BLaER1 treated with 17β-estradiol and CSF1 and Interleukin-3, amounts not matched to agents 10 nM and 100 nM (cell line): ENCODE data around the gene PRDM16.
A peak's percentile ranks its signal among the peaks of the same experiment; 100 is the strongest.

Source experiments
- H3K27ac ChIP-seq, 11 experiments: shearing (Covaris generic); formaldehyde crosslinking; 2 replicates each; pipeline ENCODE4 v1.8.1; 2022
- H3K27me3 ChIP-seq, 11 experiments: shearing (Covaris generic); formaldehyde crosslinking; 2 replicates each; pipeline ENCODE4 v1.8.1; 2022
- H3K36me3 ChIP-seq, 11 experiments: shearing (Covaris generic); formaldehyde crosslinking; 2 replicates each; pipeline ENCODE4 v1.8.1; 2022
- H3K4me1 ChIP-seq, 10 experiments: shearing (Covaris generic); formaldehyde crosslinking; 2 replicates each; pipeline ENCODE4 v1.8.1; 2022
- H3K4me2 ChIP-seq, 11 experiments: shearing (Covaris generic); formaldehyde crosslinking; 2 replicates each; pipeline ENCODE4 v1.8.1; 2022
- H3K4me3 ChIP-seq, 10 experiments: shearing (Covaris generic); formaldehyde crosslinking; 2 replicates each; pipeline ENCODE4 v1.8.1; 2022
- H3K9ac ChIP-seq, 11 experiments: shearing (Covaris generic); formaldehyde crosslinking; 2 replicates each; pipeline ENCODE4 v1.8.1; 2022
- H3K9me3 ChIP-seq, 11 experiments: shearing (Covaris generic); formaldehyde crosslinking; replicated peaks in 1 of 11; 2 replicates each; pipeline ENCODE4 v1.8.1; 2022
- H4K20me1 ChIP-seq, 11 experiments: shearing (Covaris generic); formaldehyde crosslinking; 2 replicates each; pipeline ENCODE4 v1.8.1; 2022
- Cebpa-rat ChIP-seq, 11 experiments: shearing (Covaris generic); IDR thresholded peaks; 2 replicates each; pipeline ENCODE4 v1.8.1; 2022

The PRDM16 gene

DNA sequence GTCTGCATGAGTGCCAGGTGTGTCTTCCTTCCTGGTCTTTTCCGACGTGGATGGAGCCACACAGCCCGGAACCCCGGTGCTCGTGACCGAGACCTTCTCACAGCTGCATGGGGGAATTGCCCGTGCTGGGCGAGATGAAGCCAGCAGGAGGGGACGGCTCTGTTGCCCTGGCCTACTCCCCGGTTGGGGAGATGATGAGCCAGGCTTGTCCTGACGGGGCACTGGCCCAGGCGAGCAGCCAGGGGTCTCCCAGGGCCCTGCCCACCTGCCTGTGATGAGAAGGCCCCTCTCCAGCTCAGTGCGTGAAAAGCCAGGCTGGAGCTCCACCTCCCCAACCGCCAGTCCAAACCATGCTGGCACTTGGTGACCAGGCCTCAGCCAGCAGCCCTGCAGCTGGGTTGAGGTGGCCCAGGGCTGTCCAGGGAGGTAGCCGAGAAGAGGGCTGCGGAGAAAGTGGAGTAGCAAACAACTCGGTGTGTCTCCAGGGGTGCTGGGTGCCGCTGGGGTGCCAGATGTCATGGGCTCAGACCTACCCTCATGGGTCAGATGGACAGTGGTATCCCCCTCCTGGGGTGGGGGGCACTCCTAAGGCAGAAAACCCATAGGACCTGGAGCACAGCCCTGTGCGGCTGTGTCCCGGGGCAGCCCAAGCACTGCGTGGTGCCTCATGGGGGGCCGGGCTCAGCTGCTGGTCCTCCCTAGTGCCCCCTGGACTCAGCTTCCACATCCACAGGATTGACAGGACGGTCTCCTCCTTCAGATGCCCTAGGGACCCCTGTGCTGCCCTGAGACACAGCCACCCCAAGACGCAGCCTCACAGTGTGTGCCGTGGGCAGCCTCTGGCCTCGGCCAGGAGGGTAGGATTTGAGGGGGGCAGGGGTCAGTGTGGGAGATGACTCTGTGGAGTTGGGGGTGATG lies 26.1 kb downstream of the PRDM16 start:
- no peak for TF ChIP-seq Cebpa-rat (IDR thresholded peaks at IDR 0.05)
- Histone ChIP-seq H3K4me1 (peaks cover 4 to 49% (median 43%) of the 10 kb centered on the region in 10 experiments; a peak in 16 of 20 replicates), H3K27me3 (peaks cover 71 to 94% (median 84%) of the 10 kb centered on the region in 11 experiments), H3K4me3 (no peak overlapping the region), H4K20me1 (peaks cover 0 to 94% (median 36%) of the 10 kb centered on the region in 11 experiments; a peak in 15 of 22 replicates), H3K9me3 (no peaks in the 10 kb centered on the region), H3K27ac (no peak overlapping the region), H3K9ac (no peak overlapping the region), H3K4me2 (peak overlapping the region in 5 of 11 experiments; percentile 26 to 48 (median 41); a peak in 6 of 22 replicates), H3K36me3 (no peaks in the 10 kb centered on the region)

DNA sequence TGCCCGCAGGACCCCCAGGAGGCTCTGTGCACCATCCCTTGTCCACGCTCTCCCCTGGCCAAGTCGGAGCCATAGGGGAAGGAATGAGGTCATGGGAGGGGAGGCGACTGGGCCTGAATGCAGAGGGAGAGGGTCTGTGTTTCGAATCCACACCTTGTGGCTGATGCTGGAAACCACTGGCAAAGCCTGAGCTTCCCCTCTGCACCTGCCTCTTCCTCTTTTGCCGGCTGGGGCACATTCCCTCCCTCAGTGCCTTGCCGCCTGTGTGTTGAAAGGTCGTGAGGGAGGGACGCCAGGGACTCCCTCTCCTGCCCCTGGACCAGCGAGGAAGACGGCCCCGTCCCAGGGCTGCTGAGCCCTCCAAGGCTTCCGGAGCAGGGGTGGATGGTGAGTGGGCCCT lies 27.3 kb downstream of the PRDM16 start:
- Histone ChIP-seq H3K36me3 (no peaks in the 10 kb centered on the region), H3K4me2 (peak overlapping the region in 8 of 11 experiments; percentile 12 to 66 (median 42); a peak in 11 of 22 replicates), H3K27ac (no peak overlapping the region), H4K20me1 (peaks cover 0 to 91% (median 36%) of the 10 kb centered on the region in 11 experiments; a peak in 15 of 22 replicates), H3K27me3 (peaks cover 71 to 93% (median 85%) of the 10 kb centered on the region in 11 experiments), H3K4me3 (no peak overlapping the region), H3K9me3 (no peaks in the 10 kb centered on the region), H3K4me1 (peaks cover 4 to 49% (median 43%) of the 10 kb centered on the region in 10 experiments; a peak in 16 of 20 replicates), H3K9ac (no peak overlapping the region)
- TF ChIP-seq Cebpa-rat (IDR thresholded peaks at IDR 0.05), result no peak

DNA sequence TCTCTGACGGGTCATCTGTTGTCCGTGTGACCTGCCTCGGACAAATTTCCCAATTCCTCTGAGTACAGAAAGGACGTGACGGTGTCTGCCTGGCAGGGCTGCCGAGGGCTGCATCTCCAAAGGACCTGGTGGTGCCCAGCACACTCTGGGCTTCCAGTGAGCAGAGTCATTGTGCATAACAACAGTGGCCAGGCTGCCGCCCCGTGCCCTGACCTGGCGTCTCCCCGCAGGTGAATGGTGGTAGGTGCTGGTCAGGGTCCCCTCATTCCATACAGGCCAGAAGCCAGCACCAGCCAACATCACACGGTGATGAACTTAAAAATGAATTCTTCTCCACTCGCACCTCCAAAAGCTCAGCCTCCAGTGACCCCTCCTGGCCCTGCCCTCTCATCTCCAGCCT lies 28.2 kb downstream of the PRDM16 start:
- Histone ChIP-seq H3K4me3 (no peak overlapping the region), H3K4me1 (peaks cover 4 to 49% (median 43%) of the 10 kb centered on the region in 10 experiments; a peak in 16 of 20 replicates), H3K27ac (no peak overlapping the region), H4K20me1 (peaks cover 0 to 95% (median 36%) of the 10 kb centered on the region in 11 experiments; a peak in 15 of 22 replicates), H3K27me3 (peaks cover 71 to 91% (median 81%) of the 10 kb centered on the region in 11 experiments), H3K36me3 (no peaks in the 10 kb centered on the region), H3K9me3 (no peaks in the 10 kb centered on the region), H3K9ac (no peak overlapping the region), H3K4me2 (peak overlapping the region in 7 of 11 experiments; percentile 24 to 66 (median 37); a peak in 9 of 22 replicates)
- no peak for TF ChIP-seq Cebpa-rat (IDR thresholded peaks at IDR 0.05)

DNA sequence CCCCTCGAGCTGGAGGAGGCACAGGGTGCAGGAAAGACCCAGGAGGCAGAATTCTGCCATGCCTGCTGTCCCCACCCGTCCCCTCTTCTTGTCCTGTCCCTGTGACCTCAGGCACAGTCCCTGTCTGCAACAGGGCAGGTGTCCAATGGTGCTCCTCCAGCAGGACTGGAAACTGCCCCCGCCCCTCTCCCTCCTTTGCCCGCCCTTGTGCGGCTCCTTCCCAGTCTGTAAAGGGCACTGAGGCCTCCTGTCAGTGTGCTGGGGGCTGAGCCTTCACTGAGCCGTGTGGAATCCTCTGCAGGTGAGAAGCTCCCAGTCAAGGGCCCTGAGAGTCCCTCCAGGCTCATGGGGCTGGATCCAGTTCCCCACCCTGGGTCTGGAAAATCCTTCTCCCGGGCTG lies 28.9 kb downstream of the PRDM16 start:
- Histone ChIP-seq H3K4me2 (peak overlapping the region in 8 of 11 experiments; percentile 2 to 66 (median 36); a peak in 12 of 22 replicates), H3K27ac (no peak overlapping the region), H3K9ac (no peak overlapping the region), H3K4me1 (peaks cover 4 to 53% (median 43%) of the 10 kb centered on the region in 10 experiments; a peak in 16 of 20 replicates), H3K4me3 (no peak overlapping the region), H3K36me3 (no peaks in the 10 kb centered on the region), H3K9me3 (no peaks in the 10 kb centered on the region), H3K27me3 (peaks cover 64 to 90% (median 76%) of the 10 kb centered on the region in 11 experiments), H4K20me1 (peaks cover 0 to 97% (median 32%) of the 10 kb centered on the region in 11 experiments; a peak in 15 of 22 replicates)
- no peak for TF ChIP-seq Cebpa-rat (IDR thresholded peaks at IDR 0.05)

DNA sequence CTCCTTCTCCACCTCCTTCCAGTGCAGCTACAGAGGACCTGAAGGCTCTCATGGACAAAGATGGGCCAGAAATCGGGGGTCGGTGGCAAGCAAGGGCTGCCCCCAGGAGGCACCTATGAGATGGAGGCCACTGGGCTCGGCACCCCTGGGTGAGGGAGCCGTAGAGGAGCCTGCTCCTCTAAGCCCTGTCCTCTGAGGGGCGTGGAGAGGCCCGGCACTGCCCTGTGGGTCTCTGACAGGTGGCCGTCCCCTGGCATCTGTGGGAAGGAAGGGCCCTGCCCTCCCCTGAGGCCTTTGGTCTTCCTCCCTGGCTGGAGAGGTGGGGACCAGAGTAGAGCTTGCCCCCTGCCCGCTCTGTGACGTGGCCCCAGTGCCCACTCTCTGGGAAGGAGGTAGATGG lies 30.9 kb downstream of the PRDM16 start:
- no peak overlapping the region for H3K4me3 ChIP-seq
- H3K9ac ChIP-seq, result no peak overlapping the region
- H3K36me3 ChIP-seq, result no peaks in the 10 kb centered on the region
- H3K4me2 ChIP-seq, result no peak overlapping the region
- H3K27ac ChIP-seq, result no peak overlapping the region
- peaks cover 47 to 78% (median 61%) of the 10 kb centered on the region in 11 experiments for H3K27me3 ChIP-seq
- TF ChIP-seq Cebpa-rat (IDR thresholded peaks at IDR 0.05), result no peak
- H4K20me1 ChIP-seq, result peaks cover 0 to 79% (median 19%) of the 10 kb centered on the region in 11 experiments; a peak in 15 of 22 replicates
- H3K9me3 ChIP-seq, result no peaks in the 10 kb centered on the region
- H3K4me1 ChIP-seq, result peaks cover 0 to 48% (median 32%) of the 10 kb centered on the region in 10 experiments; a peak in 13 of 20 replicates

DNA sequence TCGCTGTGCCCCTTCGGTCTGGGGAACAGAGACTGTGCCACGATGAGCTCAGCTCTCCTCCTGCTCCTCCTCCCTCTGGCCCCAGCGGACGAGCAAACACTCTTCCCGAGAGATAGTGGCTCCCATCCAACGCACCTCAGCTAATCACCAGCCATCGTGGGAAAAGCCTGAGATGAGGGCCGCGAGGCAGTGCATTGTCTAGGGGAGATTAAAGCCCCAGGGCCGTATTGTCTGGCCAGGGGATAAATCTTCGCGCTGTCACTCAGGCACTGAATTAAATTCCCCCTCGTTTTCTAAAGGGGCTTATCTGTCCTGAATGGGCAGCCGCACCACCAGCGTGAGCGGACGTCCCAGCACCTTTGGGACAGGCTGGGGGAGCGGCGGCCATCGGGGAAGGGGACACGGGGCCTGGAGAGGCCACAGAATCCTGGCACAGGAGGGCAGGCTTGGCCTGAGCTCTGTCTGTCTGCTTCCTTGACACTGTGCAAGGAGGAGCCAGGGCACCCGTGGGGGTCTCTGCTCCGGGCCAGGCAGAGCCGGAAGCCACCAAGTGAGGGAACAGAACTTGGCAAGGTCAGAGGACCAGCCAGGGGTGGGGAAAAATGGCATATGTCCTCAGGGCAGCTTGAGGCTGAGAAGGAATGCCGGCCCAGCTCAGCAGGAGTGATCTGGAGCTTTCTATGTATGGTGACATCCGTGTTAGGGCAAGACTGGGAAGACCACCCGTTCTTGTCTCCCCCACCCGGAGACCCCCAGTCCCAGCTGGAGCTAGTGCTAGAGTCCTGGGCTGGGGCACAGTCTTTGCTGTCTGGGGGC lies 32.3 kb downstream of the PRDM16 start:
- Histone ChIP-seq H4K20me1 (peaks cover 0 to 74% (median 13%) of the 10 kb centered on the region in 11 experiments; a peak in 14 of 22 replicates), H3K27me3 (peaks cover 33 to 63% (median 46%) of the 10 kb centered on the region in 11 experiments), H3K27ac (no peak overlapping the region), H3K4me2 (no peak overlapping the region), H3K36me3 (no peaks in the 10 kb centered on the region), H3K9me3 (no peaks in the 10 kb centered on the region), H3K4me3 (no peak overlapping the region), H3K4me1 (peaks cover 0 to 38% (median 26%) of the 10 kb centered on the region in 10 experiments; a peak in 13 of 20 replicates), H3K9ac (no peak overlapping the region)
- TF ChIP-seq Cebpa-rat (IDR thresholded peaks at IDR 0.05), result no peak

DNA sequence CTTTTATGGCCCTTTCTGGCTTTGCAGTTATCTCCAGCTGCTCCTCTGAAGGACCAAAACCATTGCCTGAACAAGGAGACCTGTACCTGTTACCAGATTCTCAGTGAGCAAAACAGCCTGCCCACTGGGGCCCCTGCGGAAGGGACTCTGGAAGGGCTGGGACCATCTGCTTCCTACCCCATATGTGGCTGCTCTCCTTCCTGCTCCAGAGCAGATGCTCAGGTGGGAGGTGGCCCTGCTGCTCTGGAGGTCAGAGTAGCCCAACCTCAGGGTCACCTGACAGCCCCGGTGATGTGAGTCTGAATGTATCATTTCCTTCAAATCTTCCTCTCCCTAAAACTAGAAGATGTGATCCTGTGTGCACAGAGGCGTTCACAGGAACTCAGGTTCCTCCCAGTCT lies 33.6 kb downstream of the PRDM16 start:
- Histone ChIP-seq H3K4me2 (peak overlapping the region in 3 of 11 experiments; percentile 34 to 49 (median 40); a peak in 4 of 22 replicates), H3K4me1 (peaks cover 0 to 25% (median 13%) of the 10 kb centered on the region in 10 experiments; a peak in 12 of 20 replicates), H3K27me3 (peaks cover 22 to 52% (median 35%) of the 10 kb centered on the region in 11 experiments), H4K20me1 (peaks cover 0 to 61% (median 6%) of the 10 kb centered on the region in 11 experiments; a peak in 12 of 22 replicates), H3K9ac (no peak overlapping the region), H3K36me3 (no peaks in the 10 kb centered on the region), H3K4me3 (no peak overlapping the region), H3K9me3 (peaks cover under 1 to 4% (median 2%) of the 10 kb centered on the region in 11 experiments; a peak in 17 of 22 replicates), H3K27ac (no peak overlapping the region)
- no peak for TF ChIP-seq Cebpa-rat (IDR thresholded peaks at IDR 0.05)

DNA sequence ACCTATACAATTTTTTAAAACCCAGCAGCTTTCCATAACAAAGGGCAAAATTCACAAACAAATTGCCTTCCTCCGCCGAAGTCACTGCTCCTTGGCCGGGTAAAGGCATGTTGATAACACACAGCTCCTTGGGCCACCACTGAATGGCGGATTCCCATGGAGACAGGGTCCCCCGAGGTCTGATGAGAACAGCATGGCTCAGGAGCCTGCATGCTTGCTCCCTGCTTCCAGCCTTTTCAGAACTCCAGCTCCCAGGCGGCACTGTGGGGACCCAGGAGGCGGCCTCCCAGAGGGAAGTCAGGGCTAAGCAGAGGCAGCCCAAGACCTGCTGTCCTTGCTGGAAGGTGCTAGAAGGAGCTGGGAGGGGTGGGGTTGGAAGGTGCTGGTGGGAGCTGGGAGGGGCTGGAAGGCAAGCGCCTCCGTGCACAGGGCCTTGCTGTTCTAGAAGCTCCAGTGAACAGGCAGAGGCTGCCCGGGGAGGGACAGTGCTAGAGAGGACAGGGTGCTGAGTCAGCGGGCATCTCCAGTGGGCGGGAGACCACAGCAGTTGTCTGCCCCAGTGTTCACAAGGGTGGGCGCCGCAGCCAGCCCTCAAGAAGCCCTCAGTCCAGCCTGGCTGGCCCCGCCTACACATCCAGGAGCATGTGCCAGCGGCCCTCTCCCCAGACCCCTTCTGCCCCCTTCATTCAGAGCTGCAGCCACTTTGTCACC lies 35.1 kb downstream of the PRDM16 start:
- Histone ChIP-seq H3K9ac (no peak overlapping the region), H3K4me3 (no peak overlapping the region), H3K4me2 (no peak overlapping the region; a peak in 1 of 22 replicates), H3K27me3 (peaks cover 7 to 50% (median 31%) of the 10 kb centered on the region in 11 experiments; a peak in 20 of 22 replicates), H3K9me3 (peaks cover 7 to 14% (median 11%) of the 10 kb centered on the region in 11 experiments; a peak in 19 of 22 replicates), H3K36me3 (no peaks in the 10 kb centered on the region), H3K27ac (no peak overlapping the region), H3K4me1 (peaks cover 0 to 25% (median 7%) of the 10 kb centered on the region in 10 experiments; a peak in 13 of 20 replicates), H4K20me1 (peaks cover 0 to 46% (median 0%) of the 10 kb centered on the region in 11 experiments; a peak in 6 of 22 replicates)
- no peak for TF ChIP-seq Cebpa-rat (IDR thresholded peaks at IDR 0.05)
